Measurements from ENCODE around the gene LHX4. TPM values are rescaled to one million over a fixed set of nuclear protein-coding genes. Genes with fewer than 3 reads are reported as not detected.
A peak's percentile ranks its signal among the peaks of the same experiment; 100 is the strongest.

The LHX4 gene
- total and polyA plus RNA-seq, 4 donors: 0.02 to 0.03 (median 0.02) TPM; not detected in 1

DNA sequence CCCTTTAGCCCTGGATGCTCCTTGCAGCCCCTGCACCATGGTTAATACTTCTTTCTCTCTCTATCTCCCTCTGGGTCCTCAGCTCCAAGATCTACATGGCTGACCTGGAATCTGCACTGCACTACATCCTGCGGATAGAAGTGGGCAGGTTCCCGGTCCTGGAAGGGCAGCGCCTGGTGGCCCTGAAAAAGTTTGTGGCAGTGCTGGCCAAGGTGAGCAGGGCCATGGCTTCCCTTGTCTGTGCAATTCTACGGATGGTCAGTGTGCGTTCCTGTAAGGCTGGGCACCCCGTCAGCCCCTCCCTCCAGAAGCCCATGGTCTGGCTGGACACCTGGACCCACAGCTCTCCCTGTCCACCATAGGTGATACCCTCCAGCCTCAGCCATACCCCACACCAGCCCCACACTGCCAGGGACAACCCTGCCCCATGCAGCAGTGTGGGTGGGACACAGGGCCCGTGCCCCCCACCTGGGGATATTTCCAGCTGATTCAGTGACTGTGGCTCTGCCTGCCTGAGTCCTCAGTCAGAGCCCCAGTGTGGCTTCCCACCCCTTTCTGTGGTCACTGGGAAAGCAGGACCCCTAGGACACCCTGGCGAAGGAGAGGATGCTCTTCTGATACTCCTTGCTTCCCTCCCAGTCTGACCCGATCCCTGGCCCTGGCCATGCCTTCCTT lies 44.0 kb upstream of the LHX4 start:
- H3K27me3 ChIP-seq (ENCODE audit: control insufficient read depth in 3 of 3, insufficient read depth in 3 of 3, low read length in 2 of 3): no peaks in the 10 kb centered on the region
- TF ChIP-seq, protein P1, sequence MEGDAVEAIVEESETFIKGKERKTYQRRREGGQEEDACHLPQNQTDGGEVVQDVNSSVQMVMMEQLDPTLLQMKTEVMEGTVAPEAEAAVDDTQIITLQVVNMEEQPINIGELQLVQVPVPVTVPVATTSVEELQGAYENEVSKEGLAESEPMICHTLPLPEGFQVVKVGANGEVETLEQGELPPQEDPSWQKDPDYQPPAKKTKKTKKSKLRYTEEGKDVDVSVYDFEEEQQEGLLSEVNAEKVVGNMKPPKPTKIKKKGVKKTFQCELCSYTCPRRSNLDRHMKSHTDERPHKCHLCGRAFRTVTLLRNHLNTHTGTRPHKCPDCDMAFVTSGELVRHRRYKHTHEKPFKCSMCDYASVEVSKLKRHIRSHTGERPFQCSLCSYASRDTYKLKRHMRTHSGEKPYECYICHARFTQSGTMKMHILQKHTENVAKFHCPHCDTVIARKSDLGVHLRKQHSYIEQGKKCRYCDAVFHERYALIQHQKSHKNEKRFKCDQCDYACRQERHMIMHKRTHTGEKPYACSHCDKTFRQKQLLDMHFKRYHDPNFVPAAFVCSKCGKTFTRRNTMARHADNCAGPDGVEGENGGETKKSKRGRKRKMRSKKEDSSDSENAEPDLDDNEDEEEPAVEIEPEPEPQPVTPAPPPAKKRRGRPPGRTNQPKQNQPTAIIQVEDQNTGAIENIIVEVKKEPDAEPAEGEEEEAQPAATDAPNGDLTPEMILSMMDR (IDR thresholded peaks at IDR 0.05; ENCODE audit: control extremely low read depth, extremely low read depth): no peak
- H3K4me3 ChIP-seq: no peak overlapping the region
- H3K27ac ChIP-seq (ENCODE audit: low read depth in 1 of 2, low read length in 1 of 2): no peak overlapping the region
- ATAC-seq (ENCODE audit: insufficient read depth, low FRiP score) (no peak), DNase-seq (no peak)
- 94 to 95% methylated on average over 9 of the region's 9 CpGs for WGBS, 2 donors
- no peaks in the 10 kb centered on the region for H3K9me3 ChIP-seq (ENCODE audit: control insufficient read depth in 4 of 4, insufficient read depth in 3 of 4, low read length in 3 of 4)
- peaks cover 0 to 75% (median 41%) of the 10 kb centered on the region in 4 donors for H3K36me3 ChIP-seq (ENCODE audit: control insufficient read depth in 4 of 4, insufficient read depth in 4 of 4, low read length in 4 of 4)
- no peaks in the 10 kb centered on the region for H3K4me1 ChIP-seq (ENCODE audit: control insufficient read depth in 5 of 5, insufficient read depth in 5 of 5, low read length in 5 of 5)
- H3K9ac ChIP-seq (ENCODE audit: insufficient read depth in 1 of 2, low read length in 2 of 2): no peak overlapping the region

DNA sequence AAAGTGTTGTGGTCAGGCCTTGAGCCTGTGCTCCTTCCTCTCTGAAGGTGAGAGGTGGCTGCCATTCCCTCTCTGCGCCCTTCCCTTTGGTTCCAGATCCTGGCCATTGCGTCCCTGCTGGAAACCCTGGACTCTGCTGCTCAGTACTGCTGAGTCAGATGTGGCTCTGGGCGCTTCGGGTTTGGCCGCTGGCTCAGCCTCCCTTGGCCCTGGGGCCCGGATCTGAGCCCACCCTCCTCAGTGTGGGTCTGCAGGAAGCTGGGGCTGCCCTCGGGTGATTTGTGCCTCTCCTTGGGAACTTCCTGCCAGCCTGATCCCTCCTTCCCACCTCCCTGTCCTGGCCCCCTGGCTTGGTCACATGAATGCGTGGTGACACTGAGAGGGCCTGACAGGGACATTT lies 43.2 kb upstream of the LHX4 start:
- no peak overlapping the region for H3K27ac ChIP-seq (ENCODE audit: low read depth in 1 of 2, low read length in 1 of 2)
- H3K9me3 ChIP-seq (ENCODE audit: control insufficient read depth in 4 of 4, insufficient read depth in 3 of 4, low read length in 3 of 4): no peaks in the 10 kb centered on the region
- H3K27me3 ChIP-seq (ENCODE audit: control insufficient read depth in 3 of 3, insufficient read depth in 3 of 3, low read length in 2 of 3): no peaks in the 10 kb centered on the region
- no peak overlapping the region for H3K4me3 ChIP-seq
- WGBS, 2 donors: 67% methylated on average over 8 of the region's 8 CpGs
- DNase-seq: no peak
- H3K4me1 ChIP-seq (ENCODE audit: control insufficient read depth in 5 of 5, insufficient read depth in 5 of 5, low read length in 5 of 5): no peaks in the 10 kb centered on the region
- TF ChIP-seq, protein P1 (IDR thresholded peaks at IDR 0.05; ENCODE audit: control extremely low read depth, extremely low read depth): no peak
- no peak for ATAC-seq (ENCODE audit: insufficient read depth, low FRiP score)
- peaks cover 0 to 81% (median 39%) of the 10 kb centered on the region in 4 donors for H3K36me3 ChIP-seq (ENCODE audit: control insufficient read depth in 4 of 4, insufficient read depth in 4 of 4, low read length in 4 of 4)
- H3K9ac ChIP-seq (ENCODE audit: insufficient read depth in 1 of 2, low read length in 2 of 2): no peak overlapping the region

DNA sequence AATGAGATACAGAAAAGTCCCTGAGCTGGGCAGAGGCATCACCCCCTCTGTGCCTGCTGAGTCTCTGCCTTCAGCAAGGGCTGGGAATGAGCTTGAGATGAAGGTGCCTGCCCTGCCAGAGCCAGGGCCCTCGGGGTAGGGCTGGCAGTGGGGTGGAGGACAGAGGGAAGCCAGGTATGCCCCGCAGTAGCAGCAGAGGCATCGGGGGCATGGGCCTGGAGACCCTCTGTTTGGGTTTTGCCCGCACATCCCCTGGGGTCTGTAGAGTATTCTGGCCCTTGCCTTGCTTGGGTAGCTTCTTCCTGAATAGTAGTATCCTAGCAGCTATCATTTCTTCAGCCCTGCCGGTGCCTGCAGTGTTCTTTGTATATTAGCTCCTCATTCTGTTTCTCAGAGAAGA lies 42.4 kb upstream of the LHX4 start:
- Histone ChIP-seq H3K9ac (ENCODE audit: insufficient read depth in 1 of 2, low read length in 2 of 2) (no peak overlapping the region), H3K27me3 (ENCODE audit: control insufficient read depth in 3 of 3, insufficient read depth in 3 of 3, low read length in 2 of 3) (no peaks in the 10 kb centered on the region), H3K9me3 (ENCODE audit: control insufficient read depth in 4 of 4, insufficient read depth in 3 of 4, low read length in 3 of 4) (no peaks in the 10 kb centered on the region), H3K27ac (ENCODE audit: low read depth in 1 of 2, low read length in 1 of 2) (no peak overlapping the region), H3K4me1 (ENCODE audit: control insufficient read depth in 5 of 5, insufficient read depth in 5 of 5, low read length in 5 of 5) (no peaks in the 10 kb centered on the region), H3K36me3 (ENCODE audit: control insufficient read depth in 4 of 4, insufficient read depth in 4 of 4, low read length in 4 of 4) (peaks cover 0 to 81% (median 37%) of the 10 kb centered on the region in 4 donors), H3K4me3 (no peak overlapping the region)
- TF ChIP-seq, protein P1 (IDR thresholded peaks at IDR 0.05; ENCODE audit: control extremely low read depth, extremely low read depth): no peak
- 93 to 99% methylated on average over 5 of the region's 5 CpGs for WGBS, 2 donors
- ATAC-seq (ENCODE audit: insufficient read depth, low FRiP score) (no peak), DNase-seq (no peak)

DNA sequence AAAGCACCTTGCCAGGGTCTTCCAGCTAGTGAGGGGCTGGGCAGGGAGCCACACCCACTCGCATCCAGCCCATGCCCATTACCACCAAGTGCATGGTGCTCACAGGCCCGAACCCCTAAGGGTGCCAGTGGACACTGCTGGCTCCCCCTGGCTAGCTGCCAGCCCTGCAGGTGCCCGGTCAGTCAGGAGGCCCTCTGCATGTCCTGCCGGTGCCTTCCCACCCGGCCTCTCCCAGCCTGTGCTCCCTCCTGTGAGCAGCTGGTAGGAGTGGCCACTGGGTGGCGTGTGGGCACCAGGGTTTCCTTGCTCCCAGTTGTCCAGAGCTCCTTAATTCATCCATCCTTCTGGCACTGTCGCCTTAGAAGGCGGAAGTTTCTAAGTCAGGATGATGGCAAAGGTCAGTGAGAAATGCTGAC lies 42.0 kb upstream of the LHX4 start:
- Histone ChIP-seq H3K27ac (ENCODE audit: low read depth in 1 of 2, low read length in 1 of 2) (no peak overlapping the region), H3K36me3 (ENCODE audit: control insufficient read depth in 4 of 4, insufficient read depth in 4 of 4, low read length in 4 of 4) (peaks cover 0 to 78% (median 36%) of the 10 kb centered on the region in 4 donors), H3K27me3 (ENCODE audit: control insufficient read depth in 3 of 3, insufficient read depth in 3 of 3, low read length in 2 of 3) (no peaks in the 10 kb centered on the region), H3K4me3 (no peak overlapping the region), H3K4me1 (ENCODE audit: control insufficient read depth in 5 of 5, insufficient read depth in 5 of 5, low read length in 5 of 5) (no peaks in the 10 kb centered on the region), H3K9me3 (ENCODE audit: control insufficient read depth in 4 of 4, insufficient read depth in 3 of 4, low read length in 3 of 4) (no peaks in the 10 kb centered on the region), H3K9ac (ENCODE audit: insufficient read depth in 1 of 2, low read length in 2 of 2) (no peak overlapping the region)
- DNase-seq: peak; percentile 68 to 75 (median 72)
- TF ChIP-seq, protein P1 (IDR thresholded peaks at IDR 0.05; ENCODE audit: control extremely low read depth, extremely low read depth): no peak
- WGBS, 2 donors: 66 to 72% methylated on average over 8 of the region's 8 CpGs
- no peak for ATAC-seq (ENCODE audit: insufficient read depth, low FRiP score)
